HG02884 (cell line): Measurements from ENCODE around the gene PLEKHO2.
"Not testable (repeated sequence)": the region's sequence is repeated elsewhere in the genome, so short reads cannot be mapped to it uniquely, and the experiment has no call there.

Source experiments
- ATAC-seq: cut with Tn5 transposase; IDR thresholded peaks from one replicate; pipeline ENCODE4 v1.9.1; 2021; ENCODE audit warnings: mild to moderate bottlenecking, moderate library complexity; ENCODE audit not compliant: unreplicated experiment

PLEKHO2 gene, protein sequence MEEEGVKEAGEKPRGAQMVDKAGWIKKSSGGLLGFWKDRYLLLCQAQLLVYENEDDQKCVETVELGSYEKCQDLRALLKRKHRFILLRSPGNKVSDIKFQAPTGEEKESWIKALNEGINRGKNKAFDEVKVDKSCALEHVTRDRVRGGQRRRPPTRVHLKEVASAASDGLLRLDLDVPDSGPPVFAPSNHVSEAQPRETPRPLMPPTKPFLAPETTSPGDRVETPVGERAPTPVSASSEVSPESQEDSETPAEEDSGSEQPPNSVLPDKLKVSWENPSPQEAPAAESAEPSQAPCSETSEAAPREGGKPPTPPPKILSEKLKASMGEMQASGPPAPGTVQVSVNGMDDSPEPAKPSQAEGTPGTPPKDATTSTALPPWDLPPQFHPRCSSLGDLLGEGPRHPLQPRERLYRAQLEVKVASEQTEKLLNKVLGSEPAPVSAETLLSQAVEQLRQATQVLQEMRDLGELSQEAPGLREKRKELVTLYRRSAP

DNA sequence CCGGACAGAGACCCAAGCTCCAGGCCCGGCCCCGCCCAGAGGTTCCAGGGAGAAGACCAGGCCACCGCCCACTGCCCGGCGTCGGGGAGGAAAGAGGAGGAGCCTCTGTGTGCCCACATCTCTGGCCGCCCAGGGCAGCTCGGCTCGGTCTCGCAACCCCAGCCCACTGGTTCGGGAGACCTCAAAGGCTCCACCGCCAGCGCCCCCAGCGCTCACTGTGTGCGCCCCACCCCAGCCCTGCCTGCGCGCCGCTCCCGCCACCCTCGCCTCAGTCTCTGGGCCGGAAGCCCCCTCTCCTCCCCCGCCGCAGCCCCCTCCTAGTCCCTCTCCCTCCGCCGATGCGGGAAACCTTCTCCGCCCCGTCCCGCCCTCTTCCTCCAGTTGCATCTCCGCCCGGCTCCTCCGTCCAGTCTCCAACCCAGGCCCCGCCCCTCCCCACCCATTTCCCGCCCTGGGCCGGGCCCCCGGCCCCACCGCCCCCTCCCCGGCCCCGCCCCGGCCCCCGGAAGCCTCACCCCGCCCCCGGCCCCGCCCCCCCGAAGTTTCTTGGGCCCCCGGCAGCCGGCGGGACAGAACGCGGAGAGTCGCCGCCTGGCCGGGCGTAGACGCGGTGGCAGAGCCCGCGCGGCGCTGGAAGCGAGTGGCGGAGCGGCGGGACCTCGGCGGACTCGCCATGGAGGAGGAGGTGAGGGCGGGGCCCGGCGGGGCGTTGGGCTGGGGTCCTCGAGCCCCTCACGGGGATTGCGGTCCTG lies at the start of gene PLEKHO2:
Gene PLEKHO2, plus strand, starts transcription at position 572 of the 752 bp plus-strand sequence. Its CDS starts 102 bp downstream, at position 674.
- ATAC-seq: peak; percentile 67

GRCh38 chr15:64792282-64792681 lies 49.4 kb upstream of the PLEKHO2 start:
- ATAC-seq: no peak

GRCh38 chr15:64795299-64795698 lies 46.4 kb upstream of the PLEKHO2 start:
- not testable (repeated sequence) for ATAC-seq

DNA sequence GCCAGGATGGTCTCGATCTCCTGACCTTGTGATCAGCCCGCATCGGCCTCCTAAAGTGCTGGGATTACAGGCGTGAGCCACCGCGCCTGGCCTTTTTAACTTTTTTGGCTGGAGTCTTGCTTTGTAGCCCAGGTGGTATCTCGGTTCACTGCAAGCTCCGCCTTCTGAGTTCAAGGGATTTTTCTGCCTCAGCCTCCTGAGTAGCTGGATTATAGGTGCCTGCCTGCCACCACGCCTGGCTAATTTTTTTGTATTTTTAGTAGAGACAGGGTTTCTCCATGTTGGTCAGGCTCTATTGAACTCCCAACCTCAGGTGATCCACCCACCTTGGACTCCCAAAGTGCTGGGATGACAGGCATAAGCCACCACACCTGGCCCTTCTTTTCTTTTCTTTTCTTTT lies 45.8 kb upstream of the PLEKHO2 start:
- not testable (repeated sequence) for ATAC-seq

DNA sequence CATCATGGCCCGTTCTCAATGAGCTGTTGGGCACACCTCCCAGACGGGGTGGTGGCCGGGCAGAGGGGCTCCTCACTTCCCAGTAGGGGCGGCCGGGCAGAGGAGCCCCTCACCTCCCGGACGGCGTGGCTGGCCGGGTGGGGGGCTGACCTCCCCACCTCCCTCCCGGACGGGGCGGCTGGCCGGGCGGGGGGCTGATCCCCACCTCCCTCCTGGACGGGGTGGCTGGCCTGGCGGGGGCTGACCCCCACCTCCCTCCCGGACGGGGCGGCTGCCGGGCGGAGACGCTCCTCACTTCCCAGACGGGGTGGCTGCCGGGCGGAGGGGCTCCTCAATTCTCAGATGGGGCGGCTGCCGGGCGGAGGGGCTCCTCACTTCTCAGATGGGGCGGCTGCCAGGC lies 42.8 kb upstream of the PLEKHO2 start:
- ATAC-seq: not testable (repeated sequence)

- no peak for ATAC-seq
These were observed 41.2 kb upstream of the PLEKHO2 start for GRCh38 chr15:64800476-64800875.

DNA sequence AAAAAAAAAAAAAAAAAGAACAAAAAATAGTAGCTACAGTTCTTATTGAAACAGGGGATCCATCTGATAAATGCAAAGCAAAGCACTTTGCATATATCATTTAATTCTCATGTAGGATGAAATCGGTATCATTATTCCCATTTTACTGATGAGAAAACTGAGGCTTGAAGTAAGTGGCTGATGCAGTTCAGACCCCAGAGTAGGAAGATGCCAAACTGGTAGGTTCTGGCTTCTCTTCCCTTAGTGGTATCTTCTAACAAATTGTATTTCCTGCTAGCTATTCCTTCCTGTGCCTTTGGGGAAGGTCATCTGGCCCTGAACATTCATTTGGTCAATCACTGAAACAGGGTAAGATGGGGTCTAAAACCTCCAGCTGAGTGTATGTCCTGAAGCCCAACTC lies 38.2 kb upstream of the PLEKHO2 start:
- ATAC-seq: no peak

DNA sequence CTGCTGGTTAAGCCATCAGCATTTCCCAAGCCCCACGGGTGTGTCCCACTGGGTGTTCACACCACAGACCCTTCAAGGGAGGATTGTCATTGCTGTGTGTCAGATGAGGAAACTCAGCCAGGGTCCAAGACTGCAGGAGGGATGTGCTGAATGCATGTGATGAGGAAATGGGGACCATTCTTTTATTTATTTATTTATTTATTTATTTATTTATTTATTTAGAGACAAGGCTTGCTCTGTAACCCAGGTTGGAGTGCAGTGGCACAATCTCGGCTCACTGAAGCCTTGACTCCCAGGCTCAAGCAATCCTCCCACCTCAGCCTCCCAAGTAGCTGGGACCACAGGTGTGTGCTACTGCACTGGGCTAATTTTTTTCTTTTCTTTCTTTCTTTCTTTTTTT lies 37.1 kb upstream of the PLEKHO2 start:
- ATAC-seq: no peak

DNA sequence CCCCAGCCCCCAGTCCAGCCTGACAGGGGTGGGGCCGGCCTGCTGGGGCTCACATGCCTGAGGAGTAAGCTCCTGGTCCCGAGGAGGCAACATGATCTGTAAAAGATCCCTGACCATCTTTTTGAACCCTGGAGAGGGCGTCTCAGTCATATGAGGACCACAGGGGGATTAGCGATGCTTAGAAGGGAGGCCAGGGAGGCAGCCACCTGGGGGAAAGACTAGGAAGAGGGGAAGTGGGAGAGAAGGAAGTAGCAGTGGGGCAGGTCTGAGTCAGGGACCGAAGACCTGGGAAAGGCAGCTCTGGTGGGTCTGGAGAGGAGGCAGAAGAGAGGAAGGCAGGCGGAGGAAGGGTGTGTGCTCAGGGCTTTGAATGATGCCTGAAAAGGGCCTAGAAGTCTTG lies 35.2 kb upstream of the PLEKHO2 start:
- ATAC-seq: no peak

DNA sequence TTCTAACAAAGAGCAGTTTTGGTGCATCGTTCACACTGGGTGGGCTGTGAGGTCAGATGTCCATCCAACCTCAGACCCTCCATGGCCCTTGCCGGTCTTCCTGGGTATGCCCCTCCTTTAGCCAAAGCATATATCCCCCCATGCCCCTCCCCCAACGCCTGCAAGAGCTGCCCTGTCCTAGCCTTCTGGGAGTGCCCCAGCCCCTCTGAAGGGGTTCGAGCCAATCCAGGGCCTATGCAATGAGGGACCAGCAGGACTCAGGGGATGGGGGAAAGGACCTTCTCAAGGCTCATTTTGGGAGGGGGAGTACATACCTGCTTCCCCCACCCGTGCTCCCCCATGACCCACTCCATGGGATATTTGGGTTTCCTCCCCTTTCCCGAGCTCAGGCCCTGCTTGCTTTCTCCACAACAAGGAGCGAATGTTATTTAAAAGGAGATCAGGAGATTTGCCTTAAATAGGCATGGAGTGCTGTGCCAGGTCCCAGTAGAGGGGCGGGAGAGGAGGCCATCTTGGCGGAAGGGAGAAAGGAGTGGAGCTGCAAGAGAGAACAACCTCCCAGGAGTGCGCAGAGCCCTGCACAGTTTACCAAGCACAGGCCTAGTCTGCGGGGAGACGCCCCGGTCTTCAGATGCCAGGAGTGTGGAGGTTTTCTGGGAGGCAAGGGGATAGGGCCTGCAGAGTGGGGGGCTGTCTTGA lies 34.5 kb upstream of the PLEKHO2 start:
- ATAC-seq: no peak

DNA sequence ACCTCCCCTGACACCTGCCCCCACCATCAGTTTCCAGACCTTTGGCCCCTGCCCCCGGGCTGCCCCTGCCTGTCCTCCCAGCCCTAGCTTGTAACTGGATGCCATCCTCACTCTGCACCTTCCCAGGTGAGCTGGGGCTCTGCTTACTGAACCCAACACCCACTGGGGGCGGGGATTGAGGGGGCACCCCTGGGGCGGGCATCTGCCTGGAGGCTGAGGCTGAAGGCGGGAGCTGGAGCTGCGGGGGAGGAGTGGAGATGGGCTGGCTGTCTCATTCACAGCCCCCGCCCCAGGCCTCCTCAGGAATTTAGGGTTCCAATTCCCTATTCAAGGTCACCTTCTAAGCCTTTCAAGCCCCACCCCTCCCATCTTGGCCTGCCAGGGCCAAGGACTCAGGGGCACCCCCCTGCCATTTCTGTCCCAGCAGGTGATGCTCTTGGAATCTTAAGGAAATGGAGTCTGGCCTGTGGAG lies 33.9 kb upstream of the PLEKHO2 start:
- no peak for ATAC-seq

DNA sequence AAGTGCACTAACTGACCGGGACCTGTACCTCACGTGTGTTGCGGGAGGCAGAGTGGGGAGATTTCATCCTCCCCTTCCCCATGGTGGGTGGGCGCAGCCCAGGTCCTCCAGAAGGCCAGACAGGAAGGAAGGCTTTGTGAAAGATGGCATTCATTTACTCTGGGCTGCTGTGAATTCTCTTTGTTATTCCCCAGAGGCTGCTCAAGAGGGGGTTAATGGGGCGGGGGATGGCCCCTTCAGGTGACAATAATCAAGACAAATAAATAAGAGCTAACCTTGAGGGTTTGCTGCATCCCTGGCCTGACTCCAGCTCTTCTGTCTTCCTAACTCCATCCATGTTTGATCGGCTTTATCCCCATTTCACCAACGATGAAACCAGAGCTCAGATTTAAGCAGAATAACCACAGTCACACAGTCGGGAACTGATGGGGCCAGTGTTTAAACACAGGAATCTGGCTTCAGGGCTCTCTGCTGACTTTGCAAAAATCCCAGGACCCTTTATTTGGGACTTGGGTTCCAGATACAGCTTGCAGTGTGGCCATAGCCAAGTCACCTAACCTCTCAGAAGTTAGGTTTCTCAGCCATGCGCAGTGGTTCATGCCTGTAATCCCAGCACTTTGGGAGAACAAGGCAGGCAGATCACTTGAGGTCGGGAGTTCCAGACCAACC lies 32.8 kb upstream of the PLEKHO2 start:
- no peak for ATAC-seq

GRCh38 chr15:64809649-64810496 lies 31.8 kb upstream of the PLEKHO2 start:
- no peak for ATAC-seq

- no peak for ATAC-seq
These were observed 31.0 kb upstream of the PLEKHO2 start for GRCh38 chr15:64810497-64811326.

GRCh38 chr15:64813075-64813474 lies 28.6 kb upstream of the PLEKHO2 start:
- ATAC-seq: no peak

DNA sequence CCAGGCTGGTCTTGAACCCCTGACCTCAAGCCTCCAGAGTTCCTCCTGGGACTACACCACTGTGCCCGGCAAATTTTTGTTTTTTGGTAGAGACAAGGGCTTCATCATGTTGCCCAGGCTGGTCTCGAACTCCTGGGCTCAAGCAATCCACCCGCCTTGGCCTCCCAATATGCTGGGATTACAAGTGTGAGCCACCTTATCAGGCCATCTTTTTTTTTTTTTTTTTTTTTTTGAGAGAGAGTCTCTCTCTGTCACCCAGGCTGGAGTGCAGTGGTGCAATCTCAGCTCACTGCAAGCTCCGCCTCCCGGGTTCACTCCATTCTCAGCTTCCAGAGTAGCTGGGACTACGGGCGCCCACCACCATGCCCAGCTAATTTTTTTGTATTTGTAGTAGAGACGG lies 27.4 kb upstream of the PLEKHO2 start:
- not testable (repeated sequence) for ATAC-seq

GRCh38 chr15:64814965-64815364 lies 26.8 kb upstream of the PLEKHO2 start:
- not testable (repeated sequence) for ATAC-seq

DNA sequence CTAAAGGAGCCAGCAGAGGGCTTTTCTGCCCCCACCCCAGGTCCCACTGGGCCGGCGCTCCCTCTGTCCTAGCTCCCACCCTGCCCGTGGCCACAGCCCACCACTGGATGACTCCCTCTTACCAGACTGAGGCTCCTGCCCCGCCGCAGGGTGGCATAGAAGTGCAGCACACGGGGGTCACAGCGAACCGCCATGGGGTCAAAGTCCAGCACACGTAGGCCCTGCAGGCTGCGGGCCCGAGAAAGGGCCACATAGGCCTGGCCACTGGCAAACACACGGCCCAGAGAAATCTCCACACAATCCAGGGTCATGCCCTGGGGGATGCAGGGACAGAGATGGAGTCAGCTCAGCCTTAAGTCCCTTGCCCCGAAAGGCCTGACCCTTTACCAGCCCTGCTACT lies 25.3 kb upstream of the PLEKHO2 start:
- no peak for ATAC-seq

- no peak for ATAC-seq
These were observed 16.7 kb upstream of the PLEKHO2 start for GRCh38 chr15:64824929-64825430.
